SU-DHL-6 (cell line): ENCODE measurements around the gene KIF16B.

Experiments used
- H2AFZ ChIP-seq: fragments of 200-600 bp; sonication (generic); 2 replicates; pipeline ENCODE4 v1.6.1; 2014; ENCODE audit warnings: low read depth, mild to moderate bottlenecking, moderate library complexity, mixed read lengths, antibody characterized with exemption, low read length; ENCODE audit not compliant: severe bottlenecking
- H3F3A ChIP-seq: fragments of 200-600 bp; shearing (Covaris generic); 2 replicates; pipeline ENCODE4 v1.6.0; 2016; ENCODE audit warnings: antibody characterized with exemption, mild to moderate bottlenecking; ENCODE audit not compliant: insufficient read depth
- H3K27ac ChIP-seq: fragments of 200-600 bp; sonication (generic); 2 replicates; pipeline ENCODE4 v1.5.1; 2016; ENCODE audit warnings: low read depth, mild to moderate bottlenecking, low read length, moderate library complexity, mixed read lengths
- H3K27me3 ChIP-seq: fragments of 200-600 bp; sonication (generic), shearing (Covaris generic); 2 replicates; pipeline ENCODE4 v1.6.0; 2014; ENCODE audit warnings: mild to moderate bottlenecking, low read length
- H3K36me3 ChIP-seq: fragments of 200-600 bp; sonication (generic); 2 replicates; pipeline ENCODE4 v1.6.1; 2014; ENCODE audit warnings: mild to moderate bottlenecking, low read length, mixed read lengths
- H3K4me2 ChIP-seq: fragments of 300-600, 200-600 bp; shearing (Covaris generic), sonication (generic); 2 replicates; pipeline ENCODE4 v1.6.0; 2014; ENCODE audit warnings: low read length, low read depth, mild to moderate bottlenecking; ENCODE audit not compliant: poor library complexity, severe bottlenecking
- H3K4me3 ChIP-seq: fragments of 200-600 bp; sonication (generic); 2 replicates; pipeline ENCODE4 v1.5.1; 2014; ENCODE audit warnings: antibody characterized with exemption, low read length, mild to moderate bottlenecking, mixed read lengths; ENCODE audit not compliant: insufficient read depth, poor library complexity, severe bottlenecking
- H3K79me2 ChIP-seq: fragments of 200-600 bp; sonication (generic); 2 replicates; pipeline ENCODE4 v1.6.1; 2014; ENCODE audit warnings: mild to moderate bottlenecking, low read length, moderate library complexity; ENCODE audit not compliant: insufficient read depth
- H3K9ac ChIP-seq: fragments of 200-600 bp; sonication (generic); 2 replicates; pipeline ENCODE4 v1.7.0; 2014; ENCODE audit warnings: mild to moderate bottlenecking, low read length
- H3K9me2 ChIP-seq: fragments of 200-600 bp; sonication (generic); replicated peaks from 2 replicates; pipeline ENCODE4 v1.6.1; 2014; ENCODE audit warnings: low read length; ENCODE audit not compliant: insufficient read depth
- H3K9me3 ChIP-seq: fragments of 200-600 bp; sonication (generic); 2 replicates; pipeline ENCODE4 v1.6.1; 2014; ENCODE audit warnings: low read length, mixed read lengths; ENCODE audit not compliant: insufficient read depth
- H4K20me1 ChIP-seq: fragments of 200-600 bp; sonication (generic); 2 replicates; pipeline ENCODE4 v1.6.1; 2014; ENCODE audit warnings: low read depth, mild to moderate bottlenecking, antibody characterized with exemption, low read length, moderate library complexity, mixed read lengths
- EZH2phosphoT487 ChIP-seq: fragments of 200-600 bp; sonication (generic), shearing (Covaris generic); conservative IDR thresholded peaks from 2 replicates; pipeline ENCODE4 v1.6.1; 2018; ENCODE audit warnings: mild to moderate bottlenecking, antibody characterized with exemption, low read length, moderate library complexity, mixed read lengths
- TF ChIP-seq, protein P1 (sequence below): fragments of 200-600 bp; sonication (generic); IDR thresholded peaks from one replicate; pipeline ENCODE4 v1.5.1; 2017; ENCODE audit warnings: antibody characterized with exemption, mild to moderate bottlenecking, low read length, moderate library complexity; ENCODE audit not compliant: insufficient read depth, poor library complexity, severe bottlenecking

KIF16B gene

DNA sequence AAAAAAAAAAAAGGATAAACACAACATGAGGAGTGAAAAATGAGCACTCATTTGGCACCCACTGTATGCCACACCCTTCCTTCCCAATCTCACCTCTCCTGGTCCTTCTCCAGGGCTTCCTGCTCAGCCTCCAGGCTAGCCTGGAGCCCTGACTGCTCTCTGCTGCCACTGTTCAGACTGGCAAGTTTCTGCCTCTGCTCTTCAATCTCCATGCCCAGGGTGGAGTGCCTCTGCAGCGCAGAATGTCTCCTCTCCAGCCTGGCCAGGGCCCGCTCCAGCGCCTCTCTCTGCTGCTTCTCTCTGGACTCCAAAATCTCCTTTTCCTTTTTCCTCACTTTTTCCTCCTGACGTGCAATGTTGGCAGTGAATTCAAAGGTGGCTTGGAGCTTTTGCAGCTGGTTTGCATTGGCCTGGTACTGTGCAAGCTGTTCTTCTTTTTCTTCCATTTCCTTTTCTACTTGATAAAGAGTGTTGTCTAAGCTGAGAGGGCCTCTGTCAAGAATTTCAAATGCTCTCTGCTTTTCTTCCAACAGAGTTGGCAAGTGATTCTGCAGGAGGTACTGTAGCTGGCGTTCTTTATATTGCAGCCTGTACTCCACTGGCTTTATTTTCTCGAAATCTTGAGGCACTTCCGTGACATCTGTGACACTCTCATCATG, 194.4 kb downstream of the KIF16B start:
- Histone ChIP-seq H2AFZ (no peak overlapping the region), H3K9me3 (no peaks in the 10 kb centered on the region), H3K27me3 (no peaks in the 10 kb centered on the region), H3K27ac (no peak overlapping the region), H3K9ac (no peak overlapping the region), H3K36me3 (no peaks in the 10 kb centered on the region), H3K4me2 (no peak overlapping the region), H3K4me3 (no peak overlapping the region), H4K20me1 (no peaks in the 10 kb centered on the region), H3K9me2 (no peaks in the 10 kb centered on the region), H3F3A (no peaks in the 10 kb centered on the region), H3K79me2 (no peaks in the 10 kb centered on the region)
- TF ChIP-seq EZH2phosphoT487, result no peak
- TF ChIP-seq, protein P1, sequence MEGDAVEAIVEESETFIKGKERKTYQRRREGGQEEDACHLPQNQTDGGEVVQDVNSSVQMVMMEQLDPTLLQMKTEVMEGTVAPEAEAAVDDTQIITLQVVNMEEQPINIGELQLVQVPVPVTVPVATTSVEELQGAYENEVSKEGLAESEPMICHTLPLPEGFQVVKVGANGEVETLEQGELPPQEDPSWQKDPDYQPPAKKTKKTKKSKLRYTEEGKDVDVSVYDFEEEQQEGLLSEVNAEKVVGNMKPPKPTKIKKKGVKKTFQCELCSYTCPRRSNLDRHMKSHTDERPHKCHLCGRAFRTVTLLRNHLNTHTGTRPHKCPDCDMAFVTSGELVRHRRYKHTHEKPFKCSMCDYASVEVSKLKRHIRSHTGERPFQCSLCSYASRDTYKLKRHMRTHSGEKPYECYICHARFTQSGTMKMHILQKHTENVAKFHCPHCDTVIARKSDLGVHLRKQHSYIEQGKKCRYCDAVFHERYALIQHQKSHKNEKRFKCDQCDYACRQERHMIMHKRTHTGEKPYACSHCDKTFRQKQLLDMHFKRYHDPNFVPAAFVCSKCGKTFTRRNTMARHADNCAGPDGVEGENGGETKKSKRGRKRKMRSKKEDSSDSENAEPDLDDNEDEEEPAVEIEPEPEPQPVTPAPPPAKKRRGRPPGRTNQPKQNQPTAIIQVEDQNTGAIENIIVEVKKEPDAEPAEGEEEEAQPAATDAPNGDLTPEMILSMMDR, result no peak

DNA sequence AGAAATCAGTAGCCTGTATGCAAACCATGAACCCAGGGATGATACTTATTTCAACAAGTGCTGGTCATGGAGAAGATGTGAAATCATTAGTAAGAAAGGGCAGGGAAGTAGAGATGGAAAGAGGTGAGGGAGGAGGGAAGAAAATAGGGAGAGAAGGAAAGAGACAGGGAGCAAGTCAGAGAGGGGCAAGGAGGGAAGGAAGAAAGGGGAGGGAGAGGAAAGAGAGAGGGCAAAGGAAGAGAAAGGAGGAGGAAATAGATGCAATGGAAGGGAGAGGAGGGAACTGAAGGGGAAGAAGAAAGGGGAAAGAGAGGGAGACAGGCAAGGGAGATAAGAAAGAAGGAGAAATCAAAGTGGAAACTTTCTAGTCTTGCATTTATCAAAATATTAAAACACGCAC, 195.1 kb downstream of the KIF16B start:
- H3K9ac ChIP-seq, result no peak overlapping the region
- no peaks in the 10 kb centered on the region for H3K9me3 ChIP-seq
- H3K4me3 ChIP-seq, result no peak overlapping the region
- H3K79me2 ChIP-seq, result no peaks in the 10 kb centered on the region
- no peaks in the 10 kb centered on the region for H4K20me1 ChIP-seq
- H3K27ac ChIP-seq, result no peak overlapping the region
- H2AFZ ChIP-seq, result no peak overlapping the region
- H3K9me2 ChIP-seq, result no peaks in the 10 kb centered on the region
- no peak overlapping the region for H3K4me2 ChIP-seq
- H3K36me3 ChIP-seq, result no peaks in the 10 kb centered on the region
- H3F3A ChIP-seq, result no peaks in the 10 kb centered on the region
- TF ChIP-seq, protein P1, result no peak
- no peak for TF ChIP-seq EZH2phosphoT487
- H3K27me3 ChIP-seq, result no peaks in the 10 kb centered on the region

DNA sequence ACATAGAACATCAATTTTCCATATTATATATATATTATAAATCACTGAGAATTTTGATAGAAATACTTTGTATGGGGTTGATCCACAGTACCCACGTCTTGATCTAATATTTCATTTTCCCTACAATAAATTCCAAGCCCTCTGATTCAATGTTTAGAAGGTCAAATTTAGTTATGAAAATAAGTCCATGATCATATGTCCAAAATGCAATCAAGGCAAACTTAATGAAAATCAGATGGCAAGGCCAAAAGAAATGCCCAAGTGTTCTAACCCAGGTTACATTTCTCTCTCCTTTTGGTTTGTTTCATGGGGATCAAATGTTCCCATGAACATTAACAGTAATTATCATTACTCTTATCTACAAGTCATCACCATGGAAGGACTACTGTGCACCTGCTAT, 203.8 kb downstream of the KIF16B start:
- H4K20me1 ChIP-seq, result no peaks in the 10 kb centered on the region
- H3K27ac ChIP-seq, result no peak overlapping the region
- H3K9me3 ChIP-seq, result no peaks in the 10 kb centered on the region
- TF ChIP-seq EZH2phosphoT487, result no peak
- TF ChIP-seq, protein P1, result no peak
- no peaks in the 10 kb centered on the region for H3K9me2 ChIP-seq
- H3K79me2 ChIP-seq, result no peaks in the 10 kb centered on the region
- no peaks in the 10 kb centered on the region for H3F3A ChIP-seq
- H3K4me3 ChIP-seq, result no peak overlapping the region
- H3K4me2 ChIP-seq, result no peak overlapping the region
- no peaks in the 10 kb centered on the region; the same call in 1 of the 2 replicates for H3K36me3 ChIP-seq
- no peaks in the 10 kb centered on the region for H3K27me3 ChIP-seq
- no peak overlapping the region for H2AFZ ChIP-seq
- H3K9ac ChIP-seq, result no peak overlapping the region
